K562 (cell line): Measurements from ENCODE around the gene E2F2.

Experiments used
- ELF1 ChIP-seq: fragments of 200-800 bp; sonication (Bioruptor generic); IDR thresholded peaks from 2 replicates; pipeline ENCODE4 v1.6.1; 2016; ENCODE audit warnings: missing genetic modification characterization, missing compliant biosample characterization
- SREBF2 ChIP-seq: sonication (generic); formaldehyde crosslinking; IDR thresholded peaks from 2 replicates; pipeline ENCODE4 v1.4.0; 2020; ENCODE audit warnings: mild to moderate bottlenecking, missing genetic modification reagents

DNA sequence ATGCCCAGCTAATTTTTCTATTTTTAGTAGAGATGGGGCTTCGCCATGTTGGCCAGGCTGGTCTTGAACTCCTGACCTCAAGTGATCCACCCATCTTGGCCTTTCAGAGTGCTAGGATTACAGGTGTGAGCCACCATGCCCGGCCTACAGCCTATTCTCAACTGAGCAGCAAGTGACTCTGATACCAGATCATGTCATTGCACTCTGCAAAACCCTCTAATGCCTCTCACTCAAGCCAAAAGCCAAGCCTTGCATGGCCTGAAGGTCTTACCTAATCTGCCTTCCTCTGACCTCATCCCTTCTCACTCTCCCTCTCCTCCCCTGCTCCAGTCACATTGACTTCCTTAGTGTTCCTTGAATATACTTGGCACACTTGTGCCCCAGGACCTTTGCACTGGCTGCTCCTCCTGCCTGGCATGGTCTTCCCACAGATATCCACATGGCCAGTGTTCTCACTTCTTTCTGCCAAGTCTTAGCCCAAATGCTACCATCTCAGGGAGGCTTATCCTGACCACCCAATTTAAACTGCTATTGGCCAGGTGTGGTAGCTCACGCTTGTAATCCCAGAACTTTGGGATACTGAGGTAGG lies 38.8 kb downstream of the E2F2 start:
- TF ChIP-seq SREBF2 (no peak), ELF1 (tag) (no peak)
